Dermis blood vessel endothelial cell (primary cell): ENCODE measurements around the gene HAGH. TPM values are rescaled to one million over a fixed set of nuclear protein-coding genes. Genes with fewer than 3 reads are reported as not detected.
A peak's percentile ranks its signal among the peaks of the same experiment; 100 is the strongest.
"Not testable (repeated sequence)": the region's sequence is repeated elsewhere in the genome, so short reads cannot be mapped to it uniquely, and the experiment has no call there.

Experiments used
- DNase-seq: peaks from one replicate; pipeline ENCODE4 v3.0.0; 2010
- total RNA-seq: library from RNA; depleted of rRNA; stranded (reverse); fragments of >200 nt; gene quantifications from 2 replicates; pipeline ENCODE4 v1.2.3, GENCODE V29; 2014

HAGH gene
- 76.5 and 89.2 TPM in 2 replicates for total RNA-seq

- DNase-seq, result peak; percentile 98
These were observed at the start of gene HAGH, which contains the start of gene FAHD1 for GRCh38 chr16:1826691-1827573. Gene HAGH, minus strand, starts transcription at chr16:1826825. Its CDS starts 38 bp downstream, at chr16:1826787. Gene FAHD1, plus strand, starts transcription at chr16:1827206. Its CDS starts 33 bp downstream, at chr16:1827239.

- DNase-seq, result not testable (repeated sequence)
These were observed 49.4 kb upstream of the HAGH start for GRCh38 chr16:1876066-1876465.

- DNase-seq, result no peak
These were observed 48.2 kb upstream of the HAGH start for GRCh38 chr16:1874854-1875253.

- peak; percentile 38 for DNase-seq
These were observed 45.5 kb upstream of the HAGH start, which contains the start of gene MEIOB for GRCh38 chr16:1871974-1872635. Gene MEIOB, minus strand, starts transcription at chr16:1872164. Its CDS starts 3,989 bp downstream, at chr16:1868175.

- DNase-seq, result peak; percentile 34
These were observed 43.9 kb upstream of the HAGH start for GRCh38 chr16:1870365-1871082.

- no peak for DNase-seq
These were observed 39.5 kb upstream of the HAGH start for GRCh38 chr16:1865902-1866690.

- DNase-seq, result peak; percentile 63
These were observed 37.2 kb upstream of the HAGH start for GRCh38 chr16:1863681-1864460.

- DNase-seq, result no peak
These were observed 35.8 kb upstream of the HAGH start for GRCh38 chr16:1862394-1862793.

GRCh38 chr16:1861730-1862129 lies 35.1 kb upstream of the HAGH start:
- no peak for DNase-seq

- DNase-seq, result no peak
These were observed 33.0 kb upstream of the HAGH start for GRCh38 chr16:1859650-1860049.

- DNase-seq, result no peak
These were observed 31.7 kb upstream of the HAGH start for GRCh38 chr16:1858189-1858865.

- no peak for DNase-seq
These were observed 30.9 kb upstream of the HAGH start for GRCh38 chr16:1857433-1858097.

- no peak for DNase-seq
These were observed 25.2 kb upstream of the HAGH start for GRCh38 chr16:1851793-1852192.

GRCh38 chr16:1850981-1851380 lies 24.4 kb upstream of the HAGH start:
- no peak for DNase-seq

GRCh38 chr16:1846416-1846815 lies 19.8 kb upstream of the HAGH start:
- no peak for DNase-seq

GRCh38 chr16:1845985-1846384 lies 19.4 kb upstream of the HAGH start:
- no peak for DNase-seq

- no peak for DNase-seq
These were observed 12.9 kb upstream of the HAGH start for GRCh38 chr16:1839554-1839953.

- DNase-seq, result no peak
These were observed 7.5 kb upstream of the HAGH start for GRCh38 chr16:1834096-1834495.

GRCh38 chr16:1832838-1833454 lies 6.3 kb upstream of the HAGH start:
- DNase-seq, result no peak
